H9 (cell line): Measurements from ENCODE around the gene A1BG. TPM values are rescaled to one million over a fixed set of nuclear protein-coding genes. Genes with fewer than 3 reads are reported as not detected.

Experiments used
- DNase-seq: peaks from one replicate; pipeline ENCODE4 v3.0.0-alpha.2; 2017
- H2AFZ ChIP-seq: one replicate; pipeline ENCODE4 v1.6.1; 2013; ENCODE audit warnings: mild to moderate bottlenecking, low read length, control low read depth, moderate library complexity
- H2AK5ac ChIP-seq: 2 replicates; pipeline ENCODE4 v1.6.1; 2013; ENCODE audit warnings: low read length, control low read depth, mixed read lengths; ENCODE audit not compliant: insufficient read length
- H2BK120ac ChIP-seq: one replicate; pipeline ENCODE4 v1.6.1; 2013; ENCODE audit warnings: low read depth, mild to moderate bottlenecking, low read length, control low read depth, inconsistent platforms; ENCODE audit not compliant: poor library complexity, severe bottlenecking
- H2BK12ac ChIP-seq: 2 replicates; pipeline ENCODE4 v1.6.1; 2013; ENCODE audit warnings: low read length, control low read depth, mixed read lengths, low read depth; ENCODE audit not compliant: insufficient read length
- H2BK15ac ChIP-seq: 2 replicates; pipeline ENCODE4 v1.6.1; 2013; ENCODE audit warnings: low read depth, low read length, control low read depth
- H2BK20ac ChIP-seq: one replicate; pipeline ENCODE4 v1.6.1; 2013; ENCODE audit warnings: low read depth, mild to moderate bottlenecking, low read length, control low read depth, inconsistent platforms; ENCODE audit not compliant: poor library complexity, severe bottlenecking
- H2BK5ac ChIP-seq: 2 replicates; pipeline ENCODE4 v1.6.1; 2013; ENCODE audit warnings: low read length, control low read depth, mixed read lengths; ENCODE audit not compliant: insufficient read length
- H3K14ac ChIP-seq: 2 replicates; pipeline ENCODE4 v1.6.1; 2013; ENCODE audit warnings: low read length, control low read depth; ENCODE audit not compliant: insufficient read depth
- H3K18ac ChIP-seq: 2 replicates; pipeline ENCODE4 v1.6.1; 2013; ENCODE audit warnings: low read depth, mild to moderate bottlenecking, mixed read lengths, low read length, control low read depth; ENCODE audit not compliant: insufficient read length
- H3K23ac ChIP-seq: 2 replicates; pipeline ENCODE4 v1.6.1; 2013; ENCODE audit warnings: low read length, control low read depth, mixed read lengths, low read depth; ENCODE audit not compliant: insufficient read length
- H3K23me2 ChIP-seq: 2 replicates; pipeline ENCODE4 v1.6.1; 2013; ENCODE audit warnings: low read depth, mild to moderate bottlenecking, mixed read lengths, low read length, control low read depth; ENCODE audit not compliant: insufficient read length, poor library complexity, severe bottlenecking
- H3K27ac ChIP-seq: 2 replicates; pipeline ENCODE4 v1.5.1; 2013; ENCODE audit warnings: low read length, control low read depth, mixed read lengths, low read depth; ENCODE audit not compliant: insufficient read length
- H3K27me3 ChIP-seq: 2 replicates; pipeline ENCODE4 v1.6.1; 2013; ENCODE audit warnings: low read length, control low read depth, inconsistent platforms; ENCODE audit not compliant: insufficient read depth
- H3K4ac ChIP-seq: 2 replicates; pipeline ENCODE4 v1.6.1; 2013; ENCODE audit warnings: low read depth, mild to moderate bottlenecking, control low read depth, inconsistent platforms, low read length, moderate library complexity
- H3K4me1 ChIP-seq: 2 replicates; pipeline ENCODE4 v1.6.1; 2013; ENCODE audit warnings: low read length, control low read depth, inconsistent platforms; ENCODE audit not compliant: insufficient read depth
- H3K4me2 ChIP-seq: 2 replicates; pipeline ENCODE4 v1.6.1; 2013; ENCODE audit warnings: low read length, control low read depth, mixed read lengths; ENCODE audit not compliant: insufficient read length, insufficient read depth
- H3K56ac ChIP-seq: 2 replicates; pipeline ENCODE4 v1.6.1; 2013; ENCODE audit warnings: low read depth, mild to moderate bottlenecking, mixed read lengths, low read length, control low read depth; ENCODE audit not compliant: insufficient read length
- H3K79me1 ChIP-seq: 2 replicates; pipeline ENCODE4 v1.6.1; 2013; ENCODE audit warnings: low read depth, mild to moderate bottlenecking, moderate library complexity, low read length, control low read depth, inconsistent platforms; ENCODE audit not compliant: insufficient read depth, poor library complexity, severe bottlenecking
- H3K79me2 ChIP-seq: 2 replicates; pipeline ENCODE4 v1.6.1; 2013; ENCODE audit warnings: low read length, control low read depth, inconsistent platforms; ENCODE audit not compliant: insufficient read depth
- H3K9ac ChIP-seq: 2 replicates; pipeline ENCODE4 v1.6.1; 2013; ENCODE audit warnings: low read length, control low read depth, mixed read lengths; ENCODE audit not compliant: insufficient read length; ENCODE audit errors: extremely low read depth
- H3K9me3 ChIP-seq: one replicate; pipeline ENCODE4 v1.6.1; 2013; ENCODE audit warnings: low read depth, low read length, inconsistent platforms; ENCODE audit not compliant: control insufficient read depth
- H3T11ph ChIP-seq: one replicate; pipeline ENCODE4 v1.6.1; 2013; ENCODE audit warnings: mild to moderate bottlenecking, low read length, control low read depth, inconsistent platforms
- H4K20me1 ChIP-seq: one replicate; pipeline ENCODE4 v1.6.1; 2013; ENCODE audit not compliant: control insufficient read depth, insufficient read length, insufficient read depth
- H4K5ac ChIP-seq: 2 replicates; pipeline ENCODE4 v1.6.1; 2013; ENCODE audit warnings: low read depth, mild to moderate bottlenecking, mixed read lengths, low read length, control low read depth; ENCODE audit not compliant: insufficient read length
- H4K8ac ChIP-seq: replicated peaks from 2 replicates; pipeline ENCODE4 v1.6.1; 2013; ENCODE audit warnings: low read length, control low read depth, mixed read lengths, low read depth; ENCODE audit not compliant: insufficient read length
- H4K91ac ChIP-seq: 2 replicates; pipeline ENCODE4 v1.6.1; 2013; ENCODE audit warnings: low read depth, mild to moderate bottlenecking, moderate library complexity, mixed read lengths, low read length, control low read depth; ENCODE audit not compliant: insufficient read length
- H3K27ac Mint-ChIP-seq, 3 experiments: 2 replicates in 2 of 3; 3 replicates in 1 of 3; pipeline ENCODE4 v1.8.0; 2020 to 2021; ENCODE audit warnings: mixed read lengths in 3 of 3, mild to moderate bottlenecking in 1 of 3, moderate library complexity in 1 of 3
- H3K27me3 Mint-ChIP-seq: 2 replicates; pipeline ENCODE4 v1.8.0; 2021; ENCODE audit warnings: low read depth, mild to moderate bottlenecking, moderate library complexity, mixed read lengths
- H3K36me3 Mint-ChIP-seq, 3 experiments: 2 replicates in 2 of 3; 3 replicates in 1 of 3; pipeline ENCODE4 v1.8.0; 2020 to 2021; ENCODE audit warnings: low read depth in 3 of 3, mixed read lengths in 3 of 3; ENCODE audit not compliant: insufficient read depth in 1 of 3
- H3K4me1 Mint-ChIP-seq, 2 experiments: 2 replicates each; pipeline ENCODE4 v1.8.0; 2020; ENCODE audit warnings: mixed read lengths in 2 of 2
- H3K4me3 Mint-ChIP-seq, 2 experiments: 2 replicates in 1 of 2; 3 replicates in 1 of 2; pipeline ENCODE4 v1.8.0; 2020 to 2021; ENCODE audit warnings: mild to moderate bottlenecking in 2 of 2, mixed read lengths in 2 of 2, moderate library complexity in 1 of 2
- H3K9me3 Mint-ChIP-seq, 2 experiments: 2 replicates in 1 of 2; 3 replicates in 1 of 2; pipeline ENCODE4 v1.8.0; 2020; ENCODE audit warnings: mild to moderate bottlenecking in 2 of 2, mixed read lengths in 2 of 2, moderate library complexity in 1 of 2
- CTCF ChIP-seq: fragments of 200-600 bp; sonication (generic); conservative IDR thresholded peaks from 3 replicates; pipeline ENCODE4 v1.8.0; 2021; ENCODE audit warnings: antibody characterized with exemption, mild to moderate bottlenecking
- WGBS: extraction: QIAGEN DNeasy Blood & Tissue Kit; methylation state at CpG from one replicate; pipeline ENCODE4 v1.1.7; 2013; ENCODE audit warnings: missing lambda C conversion rate, low lambda C conversion rate, mixed read lengths; ENCODE audit not compliant: insufficient read length; ENCODE audit errors: extremely low coverage; 5-methylcytosine and 5-hydroxymethylcytosine counted together
- total RNA-seq: library from RNA; stranded (reverse); gene quantifications from 2 replicates; pipeline ENCODE4 v1.2.1, GENCODE V29; 2021

Gene A1BG
- total RNA-seq, 1 experiment from 2014 or later, result 17.4 TPM

- H3K4me2 ChIP-seq, result no peak overlapping the region
- WGBS, result no CpG with 5 or more reads among the region's 5 CpGs
- no peak for TF ChIP-seq CTCF
- Mint-ChIP-seq H3K36me3 (peaks cover 0 to 2% (median 0%) of the 10 kb centered on the region in 3 experiments; a peak in 1 of 7 replicates), H3K4me3 (peak overlapping the region in 1 of 2 experiments; percentile 24; a peak in 1 of 5 replicates), H3K4me1 (peaks cover 0 to 6% of the 10 kb centered on the region in 2 experiments; a peak in 2 of 4 replicates), H3K27me3 (no peaks in the 10 kb centered on the region), H3K27ac (no peak overlapping the region), H3K9me3 (no peaks in the 10 kb centered on the region)
- H2BK12ac ChIP-seq, result no peak overlapping the region
- no peak overlapping the region for H3K27ac ChIP-seq
- peaks cover 5% of the 10 kb centered on the region for H3K23me2 ChIP-seq
- no peak overlapping the region for H3K4ac ChIP-seq
- no peaks in the 10 kb centered on the region for H3K79me2 ChIP-seq
- H4K8ac ChIP-seq, result no peak overlapping the region
- no peak overlapping the region for H3T11ph ChIP-seq
- H3K79me1 ChIP-seq, result no peaks in the 10 kb centered on the region
- H4K20me1 ChIP-seq, result no peaks in the 10 kb centered on the region
- no peaks in the 10 kb centered on the region for H3K9me3 ChIP-seq
- no peak overlapping the region for H2AFZ ChIP-seq
- no peak overlapping the region for H3K9ac ChIP-seq
- no peak overlapping the region for H3K56ac ChIP-seq
- H4K5ac ChIP-seq, result no peak overlapping the region
- H3K18ac ChIP-seq, result no peak overlapping the region
- no peak overlapping the region for H2BK5ac ChIP-seq
- no peak for DNase-seq
- no peak overlapping the region for H2AK5ac ChIP-seq
- H2BK15ac ChIP-seq, result no peak overlapping the region
- H3K4me1 ChIP-seq, result no peaks in the 10 kb centered on the region
- H4K91ac ChIP-seq, result no peak overlapping the region
- no peak overlapping the region for H2BK20ac ChIP-seq
- no peak overlapping the region for H3K23ac ChIP-seq
- no peak overlapping the region for H2BK120ac ChIP-seq
- H3K14ac ChIP-seq, result no peak overlapping the region
- H3K27me3 ChIP-seq, result no peaks in the 10 kb centered on the region
These were observed 10.9 kb upstream of the A1BG start for GRCh38 chr19:58364146-58364545.
